H9 (cell line): Measurements from ENCODE around the gene EVI5L. TPM values are rescaled to one million over a fixed set of nuclear protein-coding genes. Genes with fewer than 3 reads are reported as not detected.

ENCODE experiments used
- DNase-seq: peaks from one replicate; pipeline ENCODE4 v3.0.0-alpha.2; 2017
- H2AFZ ChIP-seq: one replicate; pipeline ENCODE4 v1.6.1; 2013; ENCODE audit warnings: mild to moderate bottlenecking, low read length, control low read depth, moderate library complexity
- H2AK5ac ChIP-seq: 2 replicates; pipeline ENCODE4 v1.6.1; 2013; ENCODE audit warnings: low read length, control low read depth, mixed read lengths; ENCODE audit not compliant: insufficient read length
- H2BK120ac ChIP-seq: one replicate; pipeline ENCODE4 v1.6.1; 2013; ENCODE audit warnings: low read depth, mild to moderate bottlenecking, low read length, control low read depth, inconsistent platforms; ENCODE audit not compliant: poor library complexity, severe bottlenecking
- H2BK12ac ChIP-seq: 2 replicates; pipeline ENCODE4 v1.6.1; 2013; ENCODE audit warnings: low read length, control low read depth, mixed read lengths, low read depth; ENCODE audit not compliant: insufficient read length
- H2BK15ac ChIP-seq: 2 replicates; pipeline ENCODE4 v1.6.1; 2013; ENCODE audit warnings: low read depth, low read length, control low read depth
- H2BK20ac ChIP-seq: one replicate; pipeline ENCODE4 v1.6.1; 2013; ENCODE audit warnings: low read depth, mild to moderate bottlenecking, low read length, control low read depth, inconsistent platforms; ENCODE audit not compliant: poor library complexity, severe bottlenecking
- H2BK5ac ChIP-seq: 2 replicates; pipeline ENCODE4 v1.6.1; 2013; ENCODE audit warnings: low read length, control low read depth, mixed read lengths; ENCODE audit not compliant: insufficient read length
- H3K14ac ChIP-seq: 2 replicates; pipeline ENCODE4 v1.6.1; 2013; ENCODE audit warnings: low read length, control low read depth; ENCODE audit not compliant: insufficient read depth
- H3K18ac ChIP-seq: 2 replicates; pipeline ENCODE4 v1.6.1; 2013; ENCODE audit warnings: low read depth, mild to moderate bottlenecking, mixed read lengths, low read length, control low read depth; ENCODE audit not compliant: insufficient read length
- H3K23ac ChIP-seq: 2 replicates; pipeline ENCODE4 v1.6.1; 2013; ENCODE audit warnings: low read length, control low read depth, mixed read lengths, low read depth; ENCODE audit not compliant: insufficient read length
- H3K23me2 ChIP-seq: 2 replicates; pipeline ENCODE4 v1.6.1; 2013; ENCODE audit warnings: low read depth, mild to moderate bottlenecking, mixed read lengths, low read length, control low read depth; ENCODE audit not compliant: insufficient read length, poor library complexity, severe bottlenecking
- H3K27ac ChIP-seq: 2 replicates; pipeline ENCODE4 v1.5.1; 2013; ENCODE audit warnings: low read length, control low read depth, mixed read lengths, low read depth; ENCODE audit not compliant: insufficient read length
- H3K27me3 ChIP-seq: 2 replicates; pipeline ENCODE4 v1.6.1; 2013; ENCODE audit warnings: low read length, control low read depth, inconsistent platforms; ENCODE audit not compliant: insufficient read depth
- H3K4ac ChIP-seq: 2 replicates; pipeline ENCODE4 v1.6.1; 2013; ENCODE audit warnings: low read depth, mild to moderate bottlenecking, control low read depth, inconsistent platforms, low read length, moderate library complexity
- H3K4me1 ChIP-seq: 2 replicates; pipeline ENCODE4 v1.6.1; 2013; ENCODE audit warnings: low read length, control low read depth, inconsistent platforms; ENCODE audit not compliant: insufficient read depth
- H3K4me2 ChIP-seq: 2 replicates; pipeline ENCODE4 v1.6.1; 2013; ENCODE audit warnings: low read length, control low read depth, mixed read lengths; ENCODE audit not compliant: insufficient read length, insufficient read depth
- H3K56ac ChIP-seq: 2 replicates; pipeline ENCODE4 v1.6.1; 2013; ENCODE audit warnings: low read depth, mild to moderate bottlenecking, mixed read lengths, low read length, control low read depth; ENCODE audit not compliant: insufficient read length
- H3K79me1 ChIP-seq: 2 replicates; pipeline ENCODE4 v1.6.1; 2013; ENCODE audit warnings: low read depth, mild to moderate bottlenecking, moderate library complexity, low read length, control low read depth, inconsistent platforms; ENCODE audit not compliant: insufficient read depth, poor library complexity, severe bottlenecking
- H3K79me2 ChIP-seq: 2 replicates; pipeline ENCODE4 v1.6.1; 2013; ENCODE audit warnings: low read length, control low read depth, inconsistent platforms; ENCODE audit not compliant: insufficient read depth
- H3K9ac ChIP-seq: 2 replicates; pipeline ENCODE4 v1.6.1; 2013; ENCODE audit warnings: low read length, control low read depth, mixed read lengths; ENCODE audit not compliant: insufficient read length; ENCODE audit errors: extremely low read depth
- H3K9me3 ChIP-seq: one replicate; pipeline ENCODE4 v1.6.1; 2013; ENCODE audit warnings: low read depth, low read length, inconsistent platforms; ENCODE audit not compliant: control insufficient read depth
- H3T11ph ChIP-seq: one replicate; pipeline ENCODE4 v1.6.1; 2013; ENCODE audit warnings: mild to moderate bottlenecking, low read length, control low read depth, inconsistent platforms
- H4K20me1 ChIP-seq: one replicate; pipeline ENCODE4 v1.6.1; 2013; ENCODE audit not compliant: control insufficient read depth, insufficient read length, insufficient read depth
- H4K5ac ChIP-seq: 2 replicates; pipeline ENCODE4 v1.6.1; 2013; ENCODE audit warnings: low read depth, mild to moderate bottlenecking, mixed read lengths, low read length, control low read depth; ENCODE audit not compliant: insufficient read length
- H4K8ac ChIP-seq: replicated peaks from 2 replicates; pipeline ENCODE4 v1.6.1; 2013; ENCODE audit warnings: low read length, control low read depth, mixed read lengths, low read depth; ENCODE audit not compliant: insufficient read length
- H4K91ac ChIP-seq: 2 replicates; pipeline ENCODE4 v1.6.1; 2013; ENCODE audit warnings: low read depth, mild to moderate bottlenecking, moderate library complexity, mixed read lengths, low read length, control low read depth; ENCODE audit not compliant: insufficient read length
- H3K27ac Mint-ChIP-seq, 3 experiments: 2 replicates in 2 of 3; 3 replicates in 1 of 3; pipeline ENCODE4 v1.8.0; 2020 to 2021; ENCODE audit warnings: mixed read lengths in 3 of 3, mild to moderate bottlenecking in 1 of 3, moderate library complexity in 1 of 3
- H3K27me3 Mint-ChIP-seq: 2 replicates; pipeline ENCODE4 v1.8.0; 2021; ENCODE audit warnings: low read depth, mild to moderate bottlenecking, moderate library complexity, mixed read lengths
- H3K36me3 Mint-ChIP-seq, 3 experiments: 2 replicates in 2 of 3; 3 replicates in 1 of 3; pipeline ENCODE4 v1.8.0; 2020 to 2021; ENCODE audit warnings: low read depth in 3 of 3, mixed read lengths in 3 of 3; ENCODE audit not compliant: insufficient read depth in 1 of 3
- H3K4me1 Mint-ChIP-seq, 2 experiments: 2 replicates each; pipeline ENCODE4 v1.8.0; 2020; ENCODE audit warnings: mixed read lengths in 2 of 2
- H3K4me3 Mint-ChIP-seq, 2 experiments: 2 replicates in 1 of 2; 3 replicates in 1 of 2; pipeline ENCODE4 v1.8.0; 2020 to 2021; ENCODE audit warnings: mild to moderate bottlenecking in 2 of 2, mixed read lengths in 2 of 2, moderate library complexity in 1 of 2
- H3K9me3 Mint-ChIP-seq, 2 experiments: 2 replicates in 1 of 2; 3 replicates in 1 of 2; pipeline ENCODE4 v1.8.0; 2020; ENCODE audit warnings: mild to moderate bottlenecking in 2 of 2, mixed read lengths in 2 of 2, moderate library complexity in 1 of 2
- whole genome bisulfite sequencing: extraction: QIAGEN DNeasy Blood & Tissue Kit; methylation state at CpG from one replicate; pipeline ENCODE4 v1.1.7; 2013; ENCODE audit warnings: missing lambda C conversion rate, low lambda C conversion rate, mixed read lengths; ENCODE audit not compliant: insufficient read length; ENCODE audit errors: extremely low coverage; 5-methylcytosine and 5-hydroxymethylcytosine counted together
- total RNA-seq: library from RNA; stranded (reverse); gene quantifications from 2 replicates; pipeline ENCODE4 v1.2.1, GENCODE V29; 2021
- TF ChIP-seq, protein P1 (sequence below): fragments of 200-600 bp; sonication (generic); conservative IDR thresholded peaks from 3 replicates; pipeline ENCODE4 v1.8.0; 2021; ENCODE audit warnings: antibody characterized with exemption, mild to moderate bottlenecking

Gene EVI5L
- total RNA-seq, 1 experiment from 2014 or later, result 7.1 TPM

DNA sequence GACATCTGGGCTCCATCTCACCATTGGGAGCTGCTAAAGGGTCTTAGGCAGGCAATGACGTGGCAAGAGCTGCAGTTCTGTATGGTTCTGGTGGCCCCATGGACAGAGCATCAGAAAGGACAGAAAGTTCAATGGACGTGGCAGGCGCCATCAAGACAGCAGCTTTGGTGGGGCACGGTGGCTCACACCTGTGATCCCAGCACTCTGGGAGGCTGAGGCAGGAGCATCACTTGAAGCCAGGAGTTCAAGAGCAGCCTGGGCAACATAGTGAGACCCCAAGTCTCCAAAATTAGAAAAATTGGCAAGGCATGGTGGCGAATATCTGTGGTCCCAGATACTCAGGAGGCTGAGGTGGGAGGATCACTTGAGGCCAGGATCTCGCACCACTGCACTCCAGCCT lies 9.5 kb downstream of the EVI5L start:
- Histone ChIP-seq H2BK5ac (no peak overlapping the region), H4K20me1 (peaks cover 5% of the 10 kb centered on the region), H3K18ac (no peak overlapping the region), H3K56ac (no peak overlapping the region), H4K8ac (no peak overlapping the region), H3K27ac (no peak overlapping the region), H3K27me3 (no peaks in the 10 kb centered on the region), H4K91ac (no peak overlapping the region), H3K9ac (no peak overlapping the region), H3K79me2 (no peaks in the 10 kb centered on the region), H3K9me3 (no peaks in the 10 kb centered on the region), H3K4me2 (no peak overlapping the region), H3K23me2 (no peaks in the 10 kb centered on the region), H2BK15ac (no peak overlapping the region), H3K23ac (no peak overlapping the region), H3K4ac (no peak overlapping the region), H2BK120ac (no peak overlapping the region), H2BK20ac (no peak overlapping the region), H2AFZ (no peak overlapping the region), H4K5ac (no peak overlapping the region), H3K14ac (no peak overlapping the region), H3T11ph (no peak overlapping the region), H2AK5ac (no peak overlapping the region), H2BK12ac (no peak overlapping the region), H3K79me1 (no peaks in the 10 kb centered on the region), H3K4me1 (no peaks in the 10 kb centered on the region)
- no CpG with 5 or more reads among the region's 6 CpGs for WGBS
- Mint-ChIP-seq H3K9me3 (peaks cover 0 to 3% of the 10 kb centered on the region in 2 experiments; a peak in 1 of 5 replicates), H3K4me3 (no peak overlapping the region), H3K36me3 (no peaks in the 10 kb centered on the region), H3K4me1 (no peaks in the 10 kb centered on the region), H3K27me3 (peaks cover 43% of the 10 kb centered on the region), H3K27ac (no peak overlapping the region; a peak in 1 of 7 replicates)
- DNase-seq, result no peak
- TF ChIP-seq, protein P1, sequence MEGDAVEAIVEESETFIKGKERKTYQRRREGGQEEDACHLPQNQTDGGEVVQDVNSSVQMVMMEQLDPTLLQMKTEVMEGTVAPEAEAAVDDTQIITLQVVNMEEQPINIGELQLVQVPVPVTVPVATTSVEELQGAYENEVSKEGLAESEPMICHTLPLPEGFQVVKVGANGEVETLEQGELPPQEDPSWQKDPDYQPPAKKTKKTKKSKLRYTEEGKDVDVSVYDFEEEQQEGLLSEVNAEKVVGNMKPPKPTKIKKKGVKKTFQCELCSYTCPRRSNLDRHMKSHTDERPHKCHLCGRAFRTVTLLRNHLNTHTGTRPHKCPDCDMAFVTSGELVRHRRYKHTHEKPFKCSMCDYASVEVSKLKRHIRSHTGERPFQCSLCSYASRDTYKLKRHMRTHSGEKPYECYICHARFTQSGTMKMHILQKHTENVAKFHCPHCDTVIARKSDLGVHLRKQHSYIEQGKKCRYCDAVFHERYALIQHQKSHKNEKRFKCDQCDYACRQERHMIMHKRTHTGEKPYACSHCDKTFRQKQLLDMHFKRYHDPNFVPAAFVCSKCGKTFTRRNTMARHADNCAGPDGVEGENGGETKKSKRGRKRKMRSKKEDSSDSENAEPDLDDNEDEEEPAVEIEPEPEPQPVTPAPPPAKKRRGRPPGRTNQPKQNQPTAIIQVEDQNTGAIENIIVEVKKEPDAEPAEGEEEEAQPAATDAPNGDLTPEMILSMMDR, result no peak
